T1000 (cell line): ENCODE results near the gene TRERF1.

Source experiments
- DNase-seq: peaks from one replicate; lab custom pipeline; 2025; ENCODE audit warnings: mixed read lengths; lab: John Stamatoyannopoulos, UW

Gene TRERF1

DNA sequence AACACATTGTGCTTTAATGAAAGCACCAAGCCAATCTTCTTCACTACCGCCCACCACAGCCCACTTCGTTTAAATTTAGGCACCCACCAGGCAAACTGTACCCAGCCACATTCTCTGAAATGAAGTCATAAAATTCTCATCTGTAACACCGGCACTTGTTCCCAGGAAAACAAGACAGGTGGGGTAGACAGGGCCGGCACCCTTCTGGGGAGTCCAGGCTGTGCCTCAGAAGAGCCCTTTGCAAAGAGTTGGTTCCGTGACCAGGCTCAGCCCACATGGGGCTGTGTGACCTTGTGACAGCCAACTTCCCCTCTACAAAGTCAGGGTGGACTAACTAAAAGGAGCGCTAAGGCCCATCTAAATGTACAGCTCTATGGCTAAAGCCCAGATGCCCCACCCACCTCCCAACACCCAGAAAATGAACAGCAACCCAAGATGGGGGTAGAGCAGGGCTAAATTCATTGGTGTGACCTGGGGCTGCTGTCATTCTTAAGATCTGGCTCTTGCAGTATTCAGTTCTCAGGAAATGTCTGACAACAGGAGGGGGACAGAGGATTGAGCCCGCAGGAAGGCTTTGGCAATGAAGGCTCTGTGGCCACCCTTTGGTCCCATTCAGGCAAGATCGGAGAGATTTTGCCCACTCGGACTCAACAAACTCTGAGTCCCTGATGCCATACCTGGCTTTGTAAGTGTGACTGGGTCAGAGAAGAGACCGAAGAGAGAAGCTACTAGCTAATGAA lies 56.7 kb downstream of the TRERF1 start:
- DNase-seq, result no peak

DNA sequence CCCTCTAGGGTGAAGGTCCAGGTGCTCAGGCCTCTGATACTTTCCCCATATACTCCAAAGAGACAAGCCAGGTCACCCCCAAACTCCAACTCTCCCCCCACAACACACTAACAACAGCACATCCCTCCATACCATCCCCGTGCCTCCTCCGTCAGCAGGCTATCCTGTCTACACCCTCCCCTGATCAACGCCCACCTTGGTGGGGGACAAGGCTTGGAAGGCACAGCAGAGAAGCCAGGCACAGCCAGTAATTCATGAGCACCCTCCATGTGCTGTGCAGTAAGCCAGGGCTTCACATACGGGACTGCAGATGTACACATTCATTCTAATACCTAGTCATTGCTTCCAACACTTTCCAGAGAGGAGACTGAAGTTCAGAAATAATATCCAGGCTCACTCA lies 57.6 kb downstream of the TRERF1 start:
- DNase-seq, result no peak

DNA sequence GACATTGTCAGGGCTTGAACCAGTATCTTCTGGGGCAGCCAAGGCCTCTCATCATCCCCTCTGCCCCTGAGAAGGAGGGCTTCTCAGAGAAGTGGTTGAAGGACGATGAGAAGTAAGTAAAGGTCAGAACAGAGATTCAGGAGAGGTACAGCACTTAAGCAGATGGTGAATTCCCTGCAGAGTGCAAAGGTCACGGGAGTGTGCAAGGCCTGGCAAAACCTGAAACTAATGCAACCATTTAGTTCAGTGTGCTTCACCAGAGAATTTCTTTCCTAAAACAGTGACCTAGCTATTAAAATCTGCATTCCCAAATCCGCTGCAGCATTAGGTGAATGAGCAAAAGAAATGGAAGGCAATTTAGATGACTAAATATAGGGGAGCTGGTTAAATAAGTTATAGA lies 58.4 kb downstream of the TRERF1 start:
- no peak for DNase-seq

DNA sequence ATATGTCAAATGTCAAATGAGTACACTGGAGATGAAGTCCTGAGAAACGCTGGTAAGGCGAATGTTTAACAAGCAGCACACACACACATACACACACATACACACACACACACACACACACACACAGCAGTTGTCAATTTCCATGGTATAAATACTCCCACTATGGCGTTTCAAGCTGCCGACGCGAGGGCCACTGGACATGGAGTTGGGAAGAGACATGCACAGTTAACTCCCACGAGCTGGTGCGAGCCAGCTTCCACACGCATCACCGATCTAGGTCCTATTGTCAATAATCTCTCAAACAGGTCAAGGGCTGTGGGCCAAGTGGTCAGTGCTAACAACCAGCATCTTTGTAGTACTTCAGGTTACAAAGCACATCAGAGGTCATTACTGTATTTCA lies 58.9 kb downstream of the TRERF1 start:
- no peak for DNase-seq

DNA sequence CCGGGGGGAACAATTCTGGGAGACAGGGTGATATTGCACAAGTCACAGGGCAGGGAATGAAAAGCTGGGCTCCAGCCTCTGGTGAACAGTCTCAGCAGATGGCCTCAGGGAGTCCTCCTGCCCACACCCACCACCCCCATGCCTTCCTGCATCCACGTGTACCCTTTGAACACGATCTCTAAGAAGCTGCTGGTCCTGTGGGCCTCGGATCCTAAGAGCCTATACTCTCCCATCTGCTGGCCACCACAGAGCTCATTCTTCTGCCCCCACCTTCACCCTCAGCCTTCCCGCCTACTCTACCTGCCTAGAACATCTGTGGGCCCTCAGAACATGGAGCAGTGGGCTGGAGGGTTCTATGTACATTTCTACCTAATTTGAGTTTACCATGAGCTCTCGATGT lies 60.3 kb downstream of the TRERF1 start:
- no peak for DNase-seq

DNA sequence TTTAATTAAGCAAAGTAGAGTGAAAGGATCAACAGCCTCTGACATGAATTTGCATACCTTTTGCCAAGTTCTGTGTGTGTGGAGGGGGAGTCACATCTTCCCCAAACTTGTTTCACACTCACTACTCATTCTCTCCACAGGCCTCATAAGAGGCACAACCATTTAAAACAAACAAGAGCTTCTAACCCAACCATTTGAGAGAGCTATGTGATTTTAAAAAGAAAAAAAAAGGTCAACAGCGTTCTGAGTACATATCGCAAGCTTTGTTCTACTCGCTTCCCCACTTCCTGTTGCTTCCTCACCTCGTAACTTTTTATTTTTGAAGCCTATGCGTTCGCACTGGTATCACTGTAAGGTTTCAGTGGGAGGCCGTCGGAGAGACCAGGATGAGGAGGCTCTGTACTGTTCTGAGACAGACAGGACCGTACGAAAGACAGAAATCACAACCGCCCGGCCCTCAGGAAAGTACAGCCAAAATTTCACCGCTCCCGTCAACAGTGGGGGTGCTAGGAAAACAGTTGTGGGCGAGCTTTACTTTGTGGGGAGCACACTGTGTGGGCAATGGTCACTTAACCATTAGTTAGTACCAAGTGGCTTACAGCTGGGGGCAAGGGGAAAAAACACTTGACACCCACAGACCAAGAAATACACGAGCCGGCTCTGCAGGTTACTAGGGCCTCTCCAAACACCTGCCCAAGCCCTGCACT lies 61.3 kb downstream of the TRERF1 start:
- DNase-seq, result no peak

DNA sequence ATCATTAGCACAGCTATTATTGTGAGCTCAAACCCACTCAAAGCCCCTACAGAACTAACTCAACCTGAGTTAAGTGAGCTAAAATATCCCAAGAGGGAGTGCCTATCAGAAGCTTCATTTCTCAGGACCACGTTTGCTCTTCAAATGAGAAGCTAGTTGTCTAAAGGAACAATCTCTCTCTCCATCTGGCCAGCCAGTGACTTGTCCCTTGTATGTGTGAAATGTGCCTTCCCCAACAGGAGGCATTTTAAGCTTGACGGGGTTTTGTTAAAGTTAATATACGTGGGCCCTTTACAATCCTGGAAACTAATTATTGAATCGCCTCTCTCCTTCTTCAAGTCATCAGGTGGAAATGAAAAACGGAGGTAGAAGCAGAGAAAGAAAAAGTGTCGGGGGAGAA lies 62.0 kb downstream of the TRERF1 start:
- no peak for DNase-seq

DNA sequence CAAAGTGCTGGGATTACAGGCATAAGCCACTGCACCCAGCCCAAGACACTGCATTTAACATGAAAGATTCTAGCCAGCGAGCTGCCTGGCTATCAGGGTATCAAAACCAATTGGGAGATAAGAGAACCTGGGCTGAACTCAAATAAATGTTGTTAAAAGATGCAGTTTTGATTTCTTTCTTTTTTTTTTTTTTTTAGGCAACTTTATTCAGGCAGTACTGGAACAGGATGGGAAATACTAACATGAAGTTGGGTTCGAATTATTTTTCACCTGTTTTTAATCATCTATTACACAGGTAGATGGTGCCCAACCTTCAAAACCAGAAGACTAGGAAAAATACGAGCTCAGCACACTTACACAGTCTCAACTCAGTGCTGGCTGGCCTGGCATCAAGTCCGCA lies 63.7 kb downstream of the TRERF1 start:
- DNase-seq, result no peak

DNA sequence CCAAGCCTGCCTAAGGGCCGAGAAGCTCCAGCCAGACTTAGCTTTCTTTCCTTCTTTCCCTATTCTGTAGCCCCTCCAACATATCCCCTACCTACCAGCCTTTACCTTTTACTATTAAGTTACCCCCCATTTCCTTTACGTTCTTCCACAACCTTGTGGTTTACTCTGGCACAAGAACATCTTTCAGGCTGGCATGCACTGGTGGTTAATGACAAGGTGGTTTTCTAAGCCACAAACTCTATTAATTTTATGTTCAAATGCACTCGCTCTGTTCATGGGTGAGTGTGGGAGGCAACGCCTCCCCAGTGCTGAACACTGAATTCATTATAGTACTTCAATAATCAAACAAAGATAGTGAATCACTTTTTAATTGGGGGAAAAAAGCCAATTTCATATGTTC lies 64.4 kb downstream of the TRERF1 start:
- no peak for DNase-seq

DNA sequence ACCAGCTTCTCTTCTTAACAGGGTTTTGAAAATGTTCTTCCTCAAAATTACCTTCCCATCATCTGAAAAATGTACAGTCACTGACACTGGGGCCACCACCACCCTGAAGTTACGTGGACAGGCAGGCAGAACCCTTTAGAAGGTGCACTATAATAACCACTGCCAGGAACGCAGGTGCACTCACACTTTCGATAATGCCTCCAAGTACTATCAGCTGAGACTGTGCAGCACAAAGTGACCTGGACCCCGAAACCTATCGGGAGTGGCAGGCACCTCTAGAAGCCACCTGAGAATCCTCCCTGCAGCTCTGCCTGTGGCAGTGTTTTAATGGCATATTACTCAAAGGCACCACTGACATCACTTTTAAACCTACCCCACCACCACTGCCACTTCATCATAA lies 66.4 kb downstream of the TRERF1 start:
- DNase-seq, result no peak

DNA sequence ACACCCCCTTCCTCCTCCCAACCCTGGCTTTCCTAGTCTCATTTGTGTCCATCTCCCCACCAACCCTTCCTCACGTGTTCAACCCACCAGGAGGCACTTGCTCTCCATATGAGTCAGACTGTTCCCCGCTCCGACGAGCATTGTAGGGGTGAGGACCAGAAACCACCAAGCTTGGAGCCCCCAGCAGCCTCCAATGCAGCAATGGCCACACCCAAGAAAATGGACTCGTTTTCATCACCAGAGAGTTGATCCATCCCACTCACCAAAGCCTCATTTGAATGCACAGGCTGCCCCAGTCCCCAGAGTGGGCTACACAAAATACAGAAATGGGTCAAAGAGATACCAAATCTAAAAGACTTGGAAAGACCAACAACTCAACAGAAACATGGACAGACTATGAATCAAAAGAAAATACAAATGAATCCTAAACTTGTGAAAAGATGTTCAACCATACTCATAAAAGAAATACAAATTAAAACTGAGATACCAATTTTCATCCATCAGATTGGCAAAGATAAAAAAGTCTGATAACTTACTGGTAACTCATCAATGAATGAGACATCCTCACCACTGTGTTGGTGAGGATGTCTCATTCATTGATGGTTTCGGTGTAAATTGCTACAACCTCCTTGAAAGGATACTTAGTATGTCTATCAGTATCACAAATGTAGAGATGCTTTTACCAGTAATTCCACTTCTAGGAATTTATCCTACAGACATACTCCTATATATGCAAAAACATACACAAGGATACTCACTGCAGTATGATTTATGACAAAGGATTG lies 68.1 kb downstream of the TRERF1 start:
- DNase-seq, result no peak

DNA sequence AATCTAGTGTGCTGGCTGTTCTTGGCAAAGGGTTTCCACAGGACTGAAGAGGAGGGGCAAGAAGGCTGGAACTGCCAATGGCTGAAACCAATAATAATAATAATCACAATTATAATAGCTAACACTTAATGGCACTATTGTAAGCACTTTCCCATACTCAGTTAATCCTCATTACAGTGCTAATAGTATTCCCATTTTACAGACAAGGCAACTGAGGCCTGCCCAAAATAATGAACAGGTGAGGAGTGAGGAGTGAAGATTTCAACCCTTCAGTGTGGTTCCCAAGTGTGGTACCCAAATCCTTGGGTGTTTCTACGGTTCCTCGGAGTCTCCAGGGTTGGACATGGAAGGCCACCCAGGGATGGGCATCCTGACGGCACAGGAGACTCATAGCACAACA lies 69.9 kb downstream of the TRERF1 start:
- no peak for DNase-seq

DNA sequence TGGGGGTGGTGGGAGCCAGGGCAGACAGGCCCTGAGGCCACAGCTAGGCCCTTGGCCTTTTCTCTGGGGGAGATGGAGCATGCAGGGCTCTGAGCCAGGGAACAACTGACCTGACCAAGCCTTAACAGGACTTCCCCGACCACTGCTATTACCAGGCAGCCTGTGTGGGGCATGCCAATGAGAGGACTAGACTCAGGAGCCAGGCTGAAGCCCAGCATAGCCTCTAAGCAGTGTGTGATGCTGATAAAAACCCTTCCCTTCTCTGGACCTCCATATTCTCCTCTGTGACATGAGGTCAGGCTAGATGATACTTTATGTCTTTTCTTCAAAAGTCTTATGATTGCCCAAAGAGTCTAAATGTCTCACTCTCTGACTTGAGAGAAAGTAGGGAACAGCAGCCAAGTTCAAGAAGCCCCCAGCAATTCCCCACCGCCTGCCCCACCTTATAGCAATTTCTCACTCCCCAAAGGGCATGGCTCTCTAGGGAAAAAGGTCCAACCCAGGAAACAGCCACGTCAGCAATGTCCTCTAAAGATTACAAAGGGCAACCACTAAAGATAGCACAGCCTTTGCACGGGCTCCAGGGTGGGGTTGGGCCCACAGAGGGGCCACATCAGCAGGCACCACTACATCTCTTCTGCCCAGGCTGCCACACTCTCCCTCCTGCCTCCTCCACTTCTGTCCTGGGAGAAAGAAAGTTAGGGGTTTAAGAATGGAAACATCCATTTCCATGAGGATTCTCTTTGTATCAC lies 71.3 kb downstream of the TRERF1 start:
- DNase-seq, result no peak

DNA sequence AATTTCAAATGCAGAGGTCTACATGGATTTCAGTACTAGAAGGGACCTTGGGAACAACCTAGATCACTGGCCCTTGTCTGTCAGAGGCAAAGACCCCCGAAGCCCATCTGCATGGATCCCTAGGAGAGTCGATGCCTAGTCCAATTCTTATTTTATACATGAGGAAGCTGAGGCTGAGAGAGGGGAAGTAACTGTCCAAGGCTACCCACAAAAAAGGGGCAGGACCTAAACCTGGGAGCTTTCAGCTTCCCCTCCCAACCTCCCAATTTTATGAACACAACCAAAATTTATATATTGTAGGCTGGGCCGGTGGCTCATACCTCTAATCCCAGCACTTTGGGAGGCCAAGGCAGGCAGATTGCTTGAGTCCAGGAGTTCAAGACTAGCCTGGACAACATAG lies 73.2 kb downstream of the TRERF1 start:
- no peak for DNase-seq

DNA sequence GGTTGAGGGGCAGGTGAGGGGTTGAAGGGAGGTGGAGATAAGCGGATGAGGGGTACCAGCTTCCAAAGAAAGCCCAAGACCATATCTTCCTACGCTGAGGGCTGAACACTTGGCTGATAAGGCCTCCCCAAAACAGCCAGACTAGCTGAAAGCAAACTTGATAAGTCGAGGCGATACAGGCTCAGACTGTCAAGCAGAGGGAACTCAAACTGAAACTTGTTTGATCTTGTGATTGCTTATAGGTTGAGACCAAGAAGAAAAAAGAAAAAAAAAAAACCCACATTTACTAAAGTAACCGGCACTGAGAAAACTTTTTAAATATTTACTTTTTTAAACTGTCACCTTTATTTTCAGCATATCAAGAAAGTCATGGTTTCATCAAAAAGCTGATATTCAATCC lies 73.6 kb downstream of the TRERF1 start:
- DNase-seq, result no peak

DNA sequence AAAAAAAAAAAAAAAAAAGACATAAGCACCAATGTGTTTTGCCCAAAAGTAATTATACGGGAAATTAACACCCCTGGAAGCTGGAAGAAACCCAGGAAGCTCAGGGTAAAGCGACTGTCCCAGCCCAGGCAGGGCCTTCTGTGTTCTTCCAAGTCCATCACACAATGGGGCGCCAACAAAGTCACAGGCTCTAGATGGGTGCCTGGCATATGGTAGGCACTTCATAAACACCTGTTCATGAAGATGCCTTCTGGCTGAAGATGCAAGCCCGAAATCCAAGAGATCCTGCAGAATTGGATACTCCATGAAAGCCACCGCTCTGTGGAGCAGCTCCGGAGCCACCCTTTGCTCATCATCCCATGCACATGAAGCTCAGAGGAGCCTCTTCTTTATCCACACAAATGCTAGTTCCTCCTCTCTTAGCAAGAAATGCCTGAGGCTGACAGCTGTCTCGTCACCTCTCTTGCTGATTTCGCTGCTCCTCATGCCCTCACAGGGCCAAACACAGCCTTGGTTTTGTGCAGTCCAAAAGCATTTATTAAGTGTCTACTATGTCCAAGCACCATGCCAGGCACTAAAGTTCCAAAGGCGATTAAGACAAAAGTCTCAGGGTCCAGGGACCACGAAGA lies 76.6 kb downstream of the TRERF1 start:
- DNase-seq, result no peak

DNA sequence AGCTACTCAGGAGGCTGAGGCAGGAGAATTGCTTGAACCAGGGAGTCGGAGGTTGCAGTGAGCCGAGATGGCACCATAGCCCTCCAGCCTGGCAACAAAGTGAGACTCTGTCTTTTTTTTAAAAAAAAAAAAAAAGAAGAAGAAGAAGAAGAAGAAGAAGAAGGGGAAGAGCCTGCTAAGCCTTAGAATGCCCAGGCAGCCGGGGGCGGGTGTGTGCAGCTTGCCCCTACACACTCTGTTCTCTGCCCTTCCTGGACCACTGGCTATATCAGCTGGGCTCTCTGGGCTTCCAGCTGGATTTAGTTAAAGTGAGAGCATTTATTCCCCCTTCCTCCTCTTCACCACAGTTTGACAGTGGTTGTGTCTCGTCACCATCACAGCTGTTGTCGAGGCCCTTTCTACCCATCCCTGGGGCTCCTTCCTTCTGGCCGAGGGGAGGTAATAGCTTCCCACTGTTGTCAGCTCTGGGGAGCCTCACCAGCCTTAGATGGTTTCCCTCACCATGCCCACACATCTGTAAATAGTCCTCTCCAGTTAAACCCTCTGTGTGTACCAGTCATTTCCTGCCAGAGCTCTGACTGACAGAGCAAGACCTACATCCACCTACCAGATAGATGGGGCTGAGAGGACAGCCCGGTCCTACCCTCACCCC lies 77.6 kb downstream of the TRERF1 start:
- DNase-seq, result no peak

DNA sequence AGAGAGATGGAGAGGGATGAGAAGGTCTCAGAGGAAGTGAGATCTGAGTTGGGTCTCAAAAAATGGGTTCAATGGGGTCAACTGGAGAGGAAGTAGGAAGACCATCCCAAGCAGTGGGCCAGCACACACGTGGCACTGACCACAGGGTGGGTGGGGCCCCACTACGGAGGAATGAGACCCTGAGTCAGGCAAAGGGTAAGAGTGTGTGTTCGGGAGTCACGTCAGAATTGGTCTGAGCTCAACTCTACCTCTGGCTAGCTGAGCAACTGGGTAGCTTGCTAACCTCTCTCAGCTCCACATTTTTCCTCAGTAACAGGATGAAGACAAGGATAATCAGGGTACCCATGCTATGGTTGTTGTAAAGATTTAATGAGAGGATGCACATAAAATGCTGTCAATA lies 79.0 kb downstream of the TRERF1 start:
- DNase-seq, result no peak

DNA sequence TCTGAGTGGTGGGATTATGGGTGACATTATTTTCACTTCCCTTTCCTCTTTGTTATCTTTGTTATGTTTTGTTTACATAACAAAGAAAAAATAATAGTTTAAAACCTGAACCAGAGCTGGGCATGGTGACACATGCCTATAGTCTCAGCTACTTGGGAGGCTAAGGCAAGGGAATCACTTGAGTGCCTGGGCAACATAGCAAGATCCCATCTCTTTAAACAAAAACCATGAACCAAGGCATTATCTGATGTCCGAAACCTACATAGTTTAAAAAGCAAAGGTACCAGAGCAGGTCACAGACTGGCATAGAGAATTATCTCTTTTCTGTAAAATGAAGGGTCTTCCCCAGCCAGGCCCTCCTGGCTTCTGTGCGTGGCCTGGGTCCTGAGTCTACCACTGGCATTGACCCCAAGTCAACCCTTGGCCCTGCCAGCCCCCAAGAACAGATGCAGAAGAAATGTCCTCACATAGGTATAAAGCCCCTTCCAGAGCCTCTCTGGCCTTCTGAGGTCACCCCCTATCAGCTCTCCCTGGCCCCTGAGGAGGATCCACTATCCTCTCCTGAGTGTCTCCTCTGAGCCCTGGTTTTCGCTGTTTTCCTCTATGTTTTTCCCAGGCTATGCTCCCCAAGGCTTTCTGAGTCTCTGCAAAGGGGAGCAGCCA lies 81.3 kb downstream of the TRERF1 start:
- no peak for DNase-seq

DNA sequence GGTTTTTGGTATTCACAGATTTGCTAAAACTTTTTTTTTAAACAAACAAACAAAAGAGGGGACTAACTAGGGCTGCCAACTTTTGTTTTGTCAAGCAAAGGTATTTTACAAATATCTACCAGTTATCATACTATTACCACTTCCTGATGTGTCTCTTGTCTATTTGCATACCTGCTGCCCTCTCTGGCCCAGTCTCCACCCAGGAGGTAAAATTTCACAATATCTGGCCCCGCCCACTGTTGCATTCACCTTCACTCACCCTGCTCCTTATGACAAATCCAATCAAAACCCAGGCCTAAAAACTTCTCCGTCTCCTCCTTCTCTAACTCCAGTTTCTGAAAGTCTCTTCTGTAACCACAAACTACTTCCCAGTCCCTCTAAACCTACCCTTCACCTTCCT lies 82.2 kb downstream of the TRERF1 start:
- DNase-seq, result no peak

DNA sequence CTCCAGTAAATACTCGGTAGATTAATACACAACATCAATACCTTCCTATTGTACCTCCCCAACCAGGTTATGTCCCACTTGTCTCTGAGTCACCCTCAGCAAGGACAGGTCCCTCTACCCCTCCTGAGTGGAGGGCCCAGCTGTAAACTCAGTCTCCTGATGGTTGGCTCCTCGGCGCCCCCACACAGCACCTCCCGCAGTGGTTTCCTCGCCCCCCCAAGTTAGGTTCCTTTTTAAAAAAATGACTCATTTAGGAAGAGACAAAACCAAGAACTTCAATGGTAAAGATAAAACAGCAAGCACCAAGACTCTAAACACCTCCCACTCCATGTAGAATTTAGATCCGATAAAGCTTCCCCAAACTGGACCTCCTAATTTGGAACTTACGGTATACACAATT lies 83.5 kb downstream of the TRERF1 start:
- no peak for DNase-seq
